HG03342 (cell line): ENCODE data around the gene PLBD1.

ENCODE experiments used
- ATAC-seq: cut with Tn5 transposase; IDR thresholded peaks from one replicate; pipeline ENCODE4 v1.9.1; 2021; ENCODE audit warnings: mild to moderate bottlenecking, moderate library complexity; ENCODE audit not compliant: unreplicated experiment

Gene PLBD1

DNA sequence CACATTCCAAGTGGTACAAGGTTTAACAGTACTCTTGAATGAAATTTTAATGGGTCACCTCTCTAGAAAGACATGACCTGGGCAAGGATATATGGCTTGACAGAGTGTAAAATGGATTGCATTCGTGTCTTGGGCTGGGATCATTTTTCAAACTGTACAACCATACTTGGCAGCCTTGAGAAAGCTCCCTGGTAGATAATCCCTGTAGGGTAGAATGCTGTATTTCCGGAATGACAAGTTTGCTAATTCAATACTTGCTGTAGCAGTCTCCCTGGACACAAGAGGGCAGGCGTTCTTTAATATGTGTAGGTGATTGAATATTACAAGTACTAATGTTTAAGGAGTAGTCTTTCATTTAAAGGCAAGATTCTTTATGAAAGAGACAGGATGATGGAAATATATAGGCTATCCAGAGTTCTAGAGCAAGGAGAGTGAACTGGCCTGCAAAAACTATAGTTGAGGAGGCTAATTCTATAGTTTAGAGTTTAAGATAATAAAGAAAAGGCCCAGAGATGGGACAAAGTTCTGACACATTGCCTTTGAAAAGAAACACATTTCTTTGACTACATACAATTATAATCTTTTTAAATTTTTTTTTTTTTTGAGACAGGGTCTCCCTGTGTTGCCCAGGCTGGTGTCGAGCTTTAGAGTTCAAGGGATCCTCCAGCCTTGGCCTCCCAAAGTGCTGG lies 53.4 kb downstream of the PLBD1 start:
- ATAC-seq, result peak; percentile 56

GRCh38 chr12:14510574-14510973 lies 57.1 kb downstream of the PLBD1 start:
- no peak for ATAC-seq

DNA sequence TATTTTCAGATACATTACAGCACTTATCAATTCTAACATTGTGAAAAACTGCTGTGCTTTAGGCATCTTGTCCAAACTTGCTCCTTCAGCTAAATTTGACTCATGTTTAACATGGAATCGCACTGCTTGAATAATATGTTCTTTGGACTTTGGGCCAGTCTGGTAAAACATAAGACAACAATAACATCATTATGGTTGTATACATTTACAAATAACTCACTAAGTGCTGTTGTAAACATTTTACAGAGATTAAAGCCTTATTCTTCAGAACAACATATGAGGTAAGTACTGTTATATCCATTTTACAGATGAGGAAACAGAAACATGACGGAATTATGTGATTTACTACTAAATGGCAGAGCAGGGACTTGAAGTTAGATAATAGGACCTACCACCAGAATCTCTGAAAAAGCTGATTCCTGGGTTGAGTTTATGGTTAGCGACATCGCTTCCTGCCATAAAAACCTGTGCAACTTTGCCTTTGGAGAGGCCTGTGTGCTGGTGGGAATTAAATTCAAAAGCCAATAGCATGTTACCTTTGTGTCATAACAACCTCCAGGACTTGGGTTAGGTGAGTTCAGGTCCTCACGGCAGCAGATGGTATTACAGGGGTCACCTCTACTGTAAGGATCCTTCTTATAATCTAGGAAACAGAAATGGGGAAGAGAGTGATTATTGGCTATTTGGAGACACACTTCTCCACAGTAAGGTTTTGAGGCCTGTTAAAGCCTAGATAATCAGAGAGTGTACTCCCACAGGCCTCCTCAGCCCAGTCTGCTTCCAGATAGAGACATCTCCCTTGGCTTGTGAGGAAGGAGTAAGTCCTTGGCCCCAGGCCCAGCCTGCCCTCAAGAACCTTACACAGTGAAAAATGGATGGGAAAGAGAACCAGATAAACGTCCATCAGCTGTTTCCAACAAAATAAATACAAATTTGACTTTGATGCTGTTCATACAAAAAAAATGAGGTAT lies 61.8 kb downstream of the PLBD1 start:
- no peak for ATAC-seq

- ATAC-seq, result no peak
These were observed 72.4 kb downstream of the PLBD1 start for GRCh38 chr12:14495326-14495725.

- ATAC-seq, result no peak
These were observed 84.8 kb downstream of the PLBD1 start for GRCh38 chr12:14482886-14483285.

DNA sequence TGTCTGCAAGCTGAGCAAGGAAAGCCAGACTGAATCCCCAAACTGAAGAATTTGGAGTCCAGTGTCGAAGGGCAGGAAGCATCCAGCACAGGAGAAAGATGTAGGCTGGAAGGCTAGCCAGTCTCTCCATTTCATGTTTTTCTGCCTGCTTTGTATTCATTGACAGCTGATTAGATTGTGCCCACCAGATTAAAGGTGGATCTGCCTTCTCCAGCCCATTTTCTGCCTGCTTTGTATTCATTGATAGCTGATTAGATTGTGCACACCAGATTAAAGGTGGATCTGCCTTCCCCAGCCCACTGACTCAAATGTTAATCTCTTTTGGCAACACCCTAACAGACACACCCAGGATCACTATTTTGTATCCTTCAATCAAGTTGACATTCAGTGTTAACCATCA lies 85.3 kb downstream of the PLBD1 start:
- no peak for ATAC-seq

DNA sequence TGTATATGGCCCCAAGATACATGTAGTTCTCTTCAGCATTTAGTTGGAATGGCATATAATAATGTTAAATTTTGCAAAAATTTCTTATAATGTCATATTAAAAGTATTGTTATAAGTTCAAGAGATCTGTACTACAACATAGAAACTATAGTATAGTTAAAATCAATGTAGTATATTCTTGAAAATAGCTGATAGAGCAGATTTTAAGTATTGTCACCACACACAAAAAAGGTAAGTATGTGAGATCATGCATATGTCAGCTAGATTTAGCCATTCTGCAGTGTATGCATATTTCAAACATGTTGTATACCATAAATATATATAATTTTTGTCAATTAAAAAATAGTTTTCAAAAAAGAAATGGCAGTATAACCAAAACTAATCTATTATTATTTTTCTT lies 86.5 kb downstream of the PLBD1 start:
- ATAC-seq, result no peak

GRCh38 chr12:14479004-14479403 lies 88.7 kb downstream of the PLBD1 start:
- no peak for ATAC-seq

GRCh38 chr12:14473707-14474287 lies 93.9 kb downstream of the PLBD1 start:
- ATAC-seq, result no peak

GRCh38 chr12:14471497-14471896 lies 96.2 kb downstream of the PLBD1 start:
- ATAC-seq, result no peak

DNA sequence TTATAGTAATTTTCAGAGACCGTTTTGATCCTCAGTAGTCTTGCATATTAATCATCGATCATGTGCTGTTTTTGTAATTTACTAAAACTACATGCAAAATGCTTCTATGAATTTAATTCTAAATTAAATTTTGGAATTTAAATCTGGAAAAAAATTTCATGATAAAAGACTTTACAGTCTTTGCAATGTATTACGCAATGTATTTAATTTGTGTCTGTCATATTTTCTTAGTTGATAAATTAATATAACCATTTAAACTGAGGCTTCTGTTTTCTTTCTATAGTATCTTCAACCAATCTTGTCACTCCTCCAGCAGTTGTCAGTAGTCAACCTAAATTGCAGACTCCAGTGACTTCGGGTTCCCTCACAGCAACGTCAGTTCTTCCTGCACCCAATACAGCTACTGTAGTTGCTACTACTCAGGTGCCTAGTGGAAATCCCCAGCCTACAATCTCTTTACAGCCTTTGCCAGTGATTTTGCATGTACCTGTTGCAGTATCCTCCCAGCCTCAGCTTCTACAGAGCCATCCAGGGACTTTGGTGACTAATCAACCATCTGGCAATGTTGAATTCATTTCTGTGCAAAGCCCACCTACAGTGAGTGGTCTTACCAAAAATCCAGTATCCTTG lies 107.4 kb downstream of the PLBD1 start:
- ATAC-seq, result no peak

DNA sequence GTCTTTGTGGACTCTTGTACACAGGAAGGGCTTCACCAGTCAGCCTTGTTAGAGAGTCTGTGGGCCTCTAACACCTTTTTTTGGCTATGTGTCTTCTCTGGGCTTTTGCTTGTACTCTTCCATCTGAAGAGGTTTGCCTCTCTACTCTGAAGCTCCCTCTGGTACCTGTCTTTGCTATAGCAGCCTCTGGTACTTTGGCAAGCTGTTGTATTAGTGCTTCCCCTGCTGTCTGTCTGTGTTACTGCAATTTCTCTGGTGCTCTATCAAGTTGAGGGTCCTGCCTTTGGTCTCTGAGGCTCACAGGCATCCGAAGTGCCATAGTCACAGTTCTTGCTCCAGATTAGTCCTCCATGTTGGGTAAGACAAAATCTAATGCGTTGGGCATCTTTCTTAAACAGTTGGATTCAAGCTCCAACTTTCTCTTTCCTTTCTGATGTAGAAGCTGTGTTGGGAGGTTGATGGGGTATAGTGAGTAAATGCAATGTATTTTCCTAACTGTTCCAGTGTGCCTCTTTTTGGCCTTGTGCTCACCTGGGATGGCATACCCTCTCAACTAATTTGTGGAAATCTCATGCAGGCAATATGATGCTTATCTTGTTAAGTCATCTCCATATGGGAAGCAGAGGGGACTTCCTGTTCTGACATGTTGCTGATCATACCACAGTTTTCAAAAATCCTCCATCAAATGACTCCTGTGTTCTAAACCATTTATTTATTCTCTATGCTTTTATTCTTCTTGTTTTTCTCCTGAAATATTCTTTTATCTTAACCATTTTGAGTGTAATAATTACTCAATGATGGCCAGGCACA lies 113.4 kb downstream of the PLBD1 start:
- no peak for ATAC-seq
